ENCODE measurements around the gene FAM163A.

- TF ChIP-seq, protein P1, sequence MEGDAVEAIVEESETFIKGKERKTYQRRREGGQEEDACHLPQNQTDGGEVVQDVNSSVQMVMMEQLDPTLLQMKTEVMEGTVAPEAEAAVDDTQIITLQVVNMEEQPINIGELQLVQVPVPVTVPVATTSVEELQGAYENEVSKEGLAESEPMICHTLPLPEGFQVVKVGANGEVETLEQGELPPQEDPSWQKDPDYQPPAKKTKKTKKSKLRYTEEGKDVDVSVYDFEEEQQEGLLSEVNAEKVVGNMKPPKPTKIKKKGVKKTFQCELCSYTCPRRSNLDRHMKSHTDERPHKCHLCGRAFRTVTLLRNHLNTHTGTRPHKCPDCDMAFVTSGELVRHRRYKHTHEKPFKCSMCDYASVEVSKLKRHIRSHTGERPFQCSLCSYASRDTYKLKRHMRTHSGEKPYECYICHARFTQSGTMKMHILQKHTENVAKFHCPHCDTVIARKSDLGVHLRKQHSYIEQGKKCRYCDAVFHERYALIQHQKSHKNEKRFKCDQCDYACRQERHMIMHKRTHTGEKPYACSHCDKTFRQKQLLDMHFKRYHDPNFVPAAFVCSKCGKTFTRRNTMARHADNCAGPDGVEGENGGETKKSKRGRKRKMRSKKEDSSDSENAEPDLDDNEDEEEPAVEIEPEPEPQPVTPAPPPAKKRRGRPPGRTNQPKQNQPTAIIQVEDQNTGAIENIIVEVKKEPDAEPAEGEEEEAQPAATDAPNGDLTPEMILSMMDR (IDR thresholded peaks at IDR 0.05), result no peak
- TF ChIP-seq EP300 (IDR thresholded peaks at IDR 0.05), result no peak
Measured at GRCh38 chr1:179817789-179818188, 74.7 kb downstream of the FAM163A start.

Measured in suprapubic skin (tissue), 3 donors.